Measurements from ENCODE around the gene IQCB1.

Gene IQCB1

GRCh38 chr3:121809249-121809648 lies 25.6 kb downstream of the IQCB1 start:
- H3K9me3 ChIP-seq (ENCODE audit: insufficient read depth, low read depth, low read length) = no peaks in the 10 kb centered on the region
- no peaks in the 10 kb centered on the region for H4K20me1 ChIP-seq (ENCODE audit: insufficient read depth, low read length, poor library complexity, severe bottlenecking)
- no peaks in the 10 kb centered on the region for H3K4me1 ChIP-seq (ENCODE audit: insufficient read depth, low read length, poor library complexity, severe bottlenecking)
- H3K9me2 ChIP-seq (replicated peaks; ENCODE audit: low read depth, low read length) = no peaks in the 10 kb centered on the region
- H3K27me3 ChIP-seq (ENCODE audit: insufficient read depth, low read length, poor library complexity, severe bottlenecking) = no peaks in the 10 kb centered on the region
- no peak overlapping the region for H3K4me3 ChIP-seq (ENCODE audit: low read length, poor library complexity, severe bottlenecking)
- H3K36me3 ChIP-seq (ENCODE audit: insufficient read depth, low read length) = peaks cover 71% of the 10 kb centered on the region
- no peak overlapping the region for H2AFZ ChIP-seq (ENCODE audit: low read length)
- no peak overlapping the region for H3K9ac ChIP-seq (ENCODE audit: low read depth, low read length, poor library complexity, severe bottlenecking)
- H3F3A ChIP-seq (ENCODE audit: low read depth) = no peaks in the 10 kb centered on the region
- peaks cover 14% of the 10 kb centered on the region; the same call in 1 of the 2 replicates for H3K79me2 ChIP-seq (ENCODE audit: insufficient read depth, low read length)
- H3K4me2 ChIP-seq (ENCODE audit: low read depth, low read length, poor library complexity, severe bottlenecking) = no peak overlapping the region
- no peak for TF ChIP-seq EZH2phosphoT487 (IDR thresholded peaks at IDR 0.05; ENCODE audit: borderline replicate concordance)
- TF ChIP-seq CTCF (conservative IDR thresholded peaks at IDR 0.05; ENCODE audit: low read length) = no peak

GRCh38 chr3:121803771-121804320 lies 31.0 kb downstream of the IQCB1 start:
- H3K79me2 ChIP-seq (ENCODE audit: insufficient read depth, low read length) = no peaks in the 10 kb centered on the region

GRCh38 chr3:121800906-121801305 lies 34.0 kb downstream of the IQCB1 start:
- H3K9ac ChIP-seq (ENCODE audit: low read depth, low read length, poor library complexity, severe bottlenecking) = no peak overlapping the region
- no peak overlapping the region for H3K4me3 ChIP-seq (ENCODE audit: low read length, poor library complexity, severe bottlenecking)
- peaks cover 43% of the 10 kb centered on the region; the same call in 1 of the 2 replicates for H3K36me3 ChIP-seq (ENCODE audit: insufficient read depth, low read length)
- no peaks in the 10 kb centered on the region for H3K9me3 ChIP-seq (ENCODE audit: insufficient read depth, low read depth, low read length)
- H3K4me1 ChIP-seq (ENCODE audit: insufficient read depth, low read length, poor library complexity, severe bottlenecking) = no peaks in the 10 kb centered on the region
- no peak for TF ChIP-seq CTCF (conservative IDR thresholded peaks at IDR 0.05; ENCODE audit: low read length)
- TF ChIP-seq EZH2phosphoT487 (IDR thresholded peaks at IDR 0.05; ENCODE audit: borderline replicate concordance) = no peak
- H2AFZ ChIP-seq (ENCODE audit: low read length) = no peak overlapping the region
- H3K79me2 ChIP-seq (ENCODE audit: insufficient read depth, low read length) = no peaks in the 10 kb centered on the region
- no peaks in the 10 kb centered on the region for H4K20me1 ChIP-seq (ENCODE audit: insufficient read depth, low read length, poor library complexity, severe bottlenecking)
- no peaks in the 10 kb centered on the region for H3F3A ChIP-seq (ENCODE audit: low read depth)
- H3K4me2 ChIP-seq (ENCODE audit: low read depth, low read length, poor library complexity, severe bottlenecking) = no peak overlapping the region
- H3K9me2 ChIP-seq (replicated peaks; ENCODE audit: low read depth, low read length) = no peaks in the 10 kb centered on the region
- no peaks in the 10 kb centered on the region for H3K27me3 ChIP-seq (ENCODE audit: insufficient read depth, low read length, poor library complexity, severe bottlenecking)

More at GRCh38 chr3:121803771-121804320, 31.0 kb downstream of the IQCB1 start:
- TF ChIP-seq CTCF (conservative IDR thresholded peaks at IDR 0.05; ENCODE audit: low read length) = no peak
- no peak for TF ChIP-seq EZH2phosphoT487 (IDR thresholded peaks at IDR 0.05; ENCODE audit: borderline replicate concordance)
- H3K27me3 ChIP-seq (ENCODE audit: insufficient read depth, low read length, poor library complexity, severe bottlenecking) = no peaks in the 10 kb centered on the region
- H3K4me1 ChIP-seq (ENCODE audit: insufficient read depth, low read length, poor library complexity, severe bottlenecking) = no peaks in the 10 kb centered on the region
- no peaks in the 10 kb centered on the region for H3F3A ChIP-seq (ENCODE audit: low read depth)
- no peak overlapping the region for H2AFZ ChIP-seq (ENCODE audit: low read length)
- H3K4me2 ChIP-seq (ENCODE audit: low read depth, low read length, poor library complexity, severe bottlenecking) = no peak overlapping the region
- H3K9me2 ChIP-seq (replicated peaks; ENCODE audit: low read depth, low read length) = no peaks in the 10 kb centered on the region
- no peak overlapping the region for H3K4me3 ChIP-seq (ENCODE audit: low read length, poor library complexity, severe bottlenecking)
- H3K9me3 ChIP-seq (ENCODE audit: insufficient read depth, low read depth, low read length) = no peaks in the 10 kb centered on the region
- H4K20me1 ChIP-seq (ENCODE audit: insufficient read depth, low read length, poor library complexity, severe bottlenecking) = no peaks in the 10 kb centered on the region
- no peak overlapping the region for H3K9ac ChIP-seq (ENCODE audit: low read depth, low read length, poor library complexity, severe bottlenecking)
- H3K36me3 ChIP-seq (ENCODE audit: insufficient read depth, low read length) = peaks cover 56% of the 10 kb centered on the region

All from Loucy (cell line).